T-cell (primary cell): Measurements from ENCODE around the gene PLEKHM1. TPM values are rescaled to one million over a fixed set of nuclear protein-coding genes. Genes with fewer than 3 reads are reported as not detected.
"Not testable (repeated sequence)": the region's sequence is repeated elsewhere in the genome, so short reads cannot be mapped to it uniquely, and the experiment has no call there.

Source experiments
- ATAC-seq, 4 experiments: fragments of 200-7000 bp in 3 of 4; fragments of 150-1000 bp in 1 of 4; cut with Tn5 transposase; replicated peaks in 1 of 4; 1 replicate in 3 of 4; 2 replicates in 1 of 4; pipeline ENCODE4 v1.10.0; 2021; ENCODE audit warnings: moderate library complexity in 3 of 4, mild to moderate bottlenecking in 2 of 4, moderate number of reproducible peaks in 1 of 4
- CTCF ChIA-PET, 2 donors: fragments of 300-600 bp; sonication (Branson Sonifier 250); formaldehyde crosslinking; loops; one replicate each; lab custom pipeline; 2022; ENCODE audit warnings: antibody characterized with exemption in 2 of 2; lab: Charles Lee
- POLR2A ChIA-PET, 2 donors: fragments of 300-600 bp; sonication (Branson Sonifier 250); formaldehyde crosslinking; loops; one replicate each; lab custom pipeline; 2022; ENCODE audit warnings: antibody characterized with exemption in 2 of 2; lab: Charles Lee
- DNase-seq, 35 experiments: peaks; one replicate each; pipeline versions ENCODE4 v3.0.0 to v3.0.0-alpha.2; 2013 to 2023
- H3K27ac ChIP-seq: one replicate; pipeline ENCODE4 v1.5.1; 2013; ENCODE audit warnings: low read length
- H3K27me3 ChIP-seq, 2 experiments: replicated peaks in 1 of 2; 1 replicate in 1 of 2; 2 replicates in 1 of 2; pipeline versions ENCODE4 v1.6.1 to v1.7.0; 2013; ENCODE audit warnings: low read length in 1 of 2, mixed read lengths in 1 of 2; ENCODE audit not compliant: control insufficient read depth in 2 of 2, insufficient read depth in 2 of 2; ENCODE audit errors: extremely low read depth in 1 of 2
- H3K36me3 ChIP-seq, 2 donors: 1 replicate in 1 of 2; 2 replicates in 1 of 2; pipeline versions ENCODE4 v1.6.1 to v1.7.0; 2013; ENCODE audit warnings: low read length in 1 of 2; ENCODE audit not compliant: control insufficient read depth in 2 of 2, insufficient read depth in 1 of 2; ENCODE audit errors: extremely low read depth in 1 of 2
- H3K4me1 ChIP-seq, 2 experiments: 1 replicate in 1 of 2; 2 replicates in 1 of 2; pipeline versions ENCODE4 v1.6.1 to v1.7.0; 2013; ENCODE audit warnings: low read length in 2 of 2, mixed read lengths in 1 of 2; ENCODE audit not compliant: insufficient read depth in 2 of 2, control insufficient read depth in 1 of 2; ENCODE audit errors: extremely low read depth in 1 of 2
- H3K4me3 ChIP-seq, 2 donors: 1 replicate in 1 of 2; 2 replicates in 1 of 2; pipeline versions ENCODE4 v1.5.1 to v1.7.0; 2013; ENCODE audit warnings: mild to moderate bottlenecking in 2 of 2, low read length in 1 of 2, moderate library complexity in 1 of 2; ENCODE audit not compliant: control insufficient read depth in 1 of 2; ENCODE audit errors: extremely low read depth in 1 of 2
- H3K9me3 ChIP-seq: 2 replicates; pipeline ENCODE4 v1.7.0; 2013
- H3K27ac Mint-ChIP-seq, 2 donors: one replicate each; pipeline ENCODE4 v1.8.0; 2020 to 2021; ENCODE audit warnings: mild to moderate bottlenecking in 2 of 2, mixed read lengths in 2 of 2
- H3K27me3 Mint-ChIP-seq, 2 donors: one replicate each; pipeline ENCODE4 v1.8.0; 2021 to 2022; ENCODE audit warnings: mixed read lengths in 2 of 2
- H3K36me3 Mint-ChIP-seq: one replicate; pipeline ENCODE4 v1.8.0; 2021; ENCODE audit warnings: mixed read lengths
- H3K4me1 Mint-ChIP-seq, 3 donors: one replicate each; pipeline ENCODE4 v1.8.0; 2020 to 2022; ENCODE audit warnings: mixed read lengths in 3 of 3, mild to moderate bottlenecking in 1 of 3
- H3K4me3 Mint-ChIP-seq, 3 donors: one replicate each; pipeline ENCODE4 v1.8.0; 2020 to 2022; ENCODE audit warnings: mild to moderate bottlenecking in 3 of 3, mixed read lengths in 3 of 3, moderate library complexity in 3 of 3
- H3K9me3 Mint-ChIP-seq, 3 donors: one replicate each; pipeline ENCODE4 v1.8.0; 2020 to 2022; ENCODE audit warnings: mixed read lengths in 3 of 3
- WGBS: methylation state at CpG from one replicate; pipeline ENCODE4 v1.1.5; 2013; ENCODE audit warnings: missing lambda C conversion rate; ENCODE audit not compliant: insufficient coverage; 5-methylcytosine and 5-hydroxymethylcytosine counted together
- total RNA-seq, 35 experiments: library from RNA in 6 of 35; stranded (reverse) in 6 of 35; fragments of 120-200 nt in 1 of 35; gene quantifications; one replicate each; pipeline versions ENCODE4 v1.2.1 to v1.2.4 and lab custom pipeline; 2013 to 2026

The PLEKHM1 gene
- total RNA-seq, 5 donors from 2014 or later (not counting 1 experiment from before 2014, with no cell fraction given): 77.8 to 105 (median 79.4) TPM

GRCh38 chr17:45453225-45453534 lies 37.3 kb downstream of the PLEKHM1 start:
- CTCF ChIA-PET, H3K27ac ChIP-seq, H3K9me3 ChIP-seq, H3K27me3 Mint-ChIP-seq, H3K27me3 ChIP-seq, DNase-seq, H3K4me3 Mint-ChIP-seq, H3K9me3 Mint-ChIP-seq, H3K27ac Mint-ChIP-seq, H3K4me1 Mint-ChIP-seq, H3K4me1 ChIP-seq, ATAC-seq, H3K4me3 ChIP-seq, POLR2A ChIA-PET: not testable (repeated sequence)
- peaks cover 20% of the 10 kb centered on the region for H3K36me3 Mint-ChIP-seq
- no CpG with 5 or more reads among the region's 7 CpGs for WGBS
- peaks cover 7 to 12% of the 10 kb centered on the region in 2 donors for H3K36me3 ChIP-seq

- H3K4me1 ChIP-seq, CTCF ChIA-PET, H3K9me3 ChIP-seq, ATAC-seq, POLR2A ChIA-PET, H3K27me3 ChIP-seq, H3K27ac ChIP-seq, H3K27me3 Mint-ChIP-seq, H3K27ac Mint-ChIP-seq, H3K9me3 Mint-ChIP-seq, H3K4me1 Mint-ChIP-seq, H3K4me3 ChIP-seq, DNase-seq, H3K4me3 Mint-ChIP-seq: not testable (repeated sequence)
- peaks cover 7 to 15% of the 10 kb centered on the region in 2 donors for H3K36me3 ChIP-seq
- WGBS: no CpG with 5 or more reads among the region's 9 CpGs
- H3K36me3 Mint-ChIP-seq: peaks cover 20% of the 10 kb centered on the region
These were observed 37.9 kb downstream of the PLEKHM1 start for GRCh38 chr17:45452329-45453224.

- DNase-seq, H3K9me3 ChIP-seq, H3K4me3 ChIP-seq, CTCF ChIA-PET, H3K27me3 ChIP-seq, H3K4me1 Mint-ChIP-seq, H3K27ac Mint-ChIP-seq, H3K9me3 Mint-ChIP-seq, H3K27ac ChIP-seq, H3K27me3 Mint-ChIP-seq, H3K4me3 Mint-ChIP-seq: not testable (repeated sequence)
- WGBS: 49% methylated on average over 5 of the region's 10 CpGs
- Histone ChIP-seq H3K4me1 (peaks cover 0 to 10% of the 10 kb centered on the region in 2 experiments), H3K36me3 (peaks cover 7 to 15% of the 10 kb centered on the region in 2 donors)
- POLR2A ChIA-PET: interaction anchor here in 1 of 2 donors (0.6 kb wide), 1 partner anchor 19 kb away, joined by 5 read pairs; no protein-coding TSS in a partner anchor
- ATAC-seq: peak in 2 of 4 experiments; percentile 36 to 57
- H3K36me3 Mint-ChIP-seq: peaks cover 20% of the 10 kb centered on the region
These were observed 38.9 kb downstream of the PLEKHM1 start for GRCh38 chr17:45451660-45452059.

GRCh38 chr17:45451131-45451530 lies 39.4 kb downstream of the PLEKHM1 start:
- no peak for DNase-seq
- H3K4me1 Mint-ChIP-seq: peaks cover 0 to 9% (median 4%) of the 10 kb centered on the region in 3 donors
- POLR2A ChIA-PET: interaction anchor here in 1 of 2 donors (0.6 kb wide), 1 partner anchor 19 kb away, joined by 5 read pairs; no protein-coding TSS in a partner anchor

GRCh38 chr17:45449708-45450329 lies 40.7 kb downstream of the PLEKHM1 start:
- peaks cover 5 to 17% (median 9%) of the 10 kb centered on the region in 3 donors for H3K4me1 Mint-ChIP-seq
- ATAC-seq, H3K4me3 Mint-ChIP-seq, H3K27me3 Mint-ChIP-seq, DNase-seq, H3K27ac ChIP-seq, H3K27ac Mint-ChIP-seq, POLR2A ChIA-PET, H3K9me3 ChIP-seq, H3K9me3 Mint-ChIP-seq, CTCF ChIA-PET, H3K4me3 ChIP-seq, H3K27me3 ChIP-seq: not testable (repeated sequence)
- Histone ChIP-seq H3K4me1 (peaks cover 3 to 18% of the 10 kb centered on the region in 2 experiments), H3K36me3 (peaks cover 10 to 14% of the 10 kb centered on the region in 2 donors)
- peaks cover 17% of the 10 kb centered on the region for H3K36me3 Mint-ChIP-seq
- 100% methylated on average over 1 of the region's 1 CpG for WGBS

More at GRCh38 chr17:45451131-45451530, 39.4 kb downstream of the PLEKHM1 start:
- no peak overlapping the region for H3K4me3 ChIP-seq
- H3K27me3 ChIP-seq: no peaks in the 10 kb centered on the region
- H3K27me3 Mint-ChIP-seq: no peaks in the 10 kb centered on the region
- H3K27ac ChIP-seq: no peak overlapping the region
- ATAC-seq: no peak
- H3K27ac Mint-ChIP-seq: no peak overlapping the region
- no peak overlapping the region for H3K4me3 Mint-ChIP-seq
- H3K36me3 ChIP-seq: peaks cover 7 to 10% of the 10 kb centered on the region in 2 donors
- no peaks in the 10 kb centered on the region for H3K9me3 Mint-ChIP-seq
- H3K4me1 ChIP-seq: peaks cover 3 to 13% of the 10 kb centered on the region in 2 experiments
- peaks cover 15% of the 10 kb centered on the region for H3K36me3 Mint-ChIP-seq
- CTCF ChIA-PET: no interaction called here
- no peaks in the 10 kb centered on the region for H3K9me3 ChIP-seq
- WGBS: 86% methylated on average over 5 of the region's 8 CpGs

- peaks cover 13% of the 10 kb centered on the region for H3K36me3 Mint-ChIP-seq
- CTCF ChIA-PET, H3K27ac ChIP-seq, H3K9me3 Mint-ChIP-seq, ATAC-seq, H3K4me3 Mint-ChIP-seq, H3K27ac Mint-ChIP-seq, H3K27me3 Mint-ChIP-seq, H3K27me3 ChIP-seq, H3K4me3 ChIP-seq, H3K9me3 ChIP-seq, DNase-seq, POLR2A ChIA-PET: not testable (repeated sequence)
- H3K4me1 Mint-ChIP-seq: peaks cover 6 to 18% (median 9%) of the 10 kb centered on the region in 3 donors
- WGBS: 94% methylated on average over 1 of the region's 1 CpG
- H3K4me1 ChIP-seq: peaks cover 3 to 18% of the 10 kb centered on the region in 2 experiments
- peaks cover 13 to 15% of the 10 kb centered on the region in 2 donors for H3K36me3 ChIP-seq
These were observed 41.3 kb downstream of the PLEKHM1 start for GRCh38 chr17:45449260-45449659.
